Liver (tissue), 9 donors: Measurements from ENCODE around the gene UVSSA. TPM values are rescaled to one million over a fixed set of nuclear protein-coding genes. Genes with fewer than 3 reads are reported as not detected.

Experiments
- DNase-seq: peaks from one replicate; pipeline ENCODE4 v3.0.0-alpha.2; 2017; ENCODE audit warnings: low spot score
- H3K27ac ChIP-seq, 2 donors: one replicate each; pipeline ENCODE4 v1.7.0; 2013; ENCODE audit warnings: inconsistent platforms in 2 of 2, low read length in 2 of 2, control low read depth in 1 of 2, low read depth in 1 of 2, mild to moderate bottlenecking in 1 of 2
- H3K27me3 ChIP-seq, 4 donors: one replicate each; pipeline versions ENCODE4 v1.6.1 to v1.7.0; 2013; ENCODE audit warnings: low read length in 3 of 4, inconsistent platforms in 1 of 4, mild to moderate bottlenecking in 1 of 4, moderate library complexity in 1 of 4; ENCODE audit not compliant: control insufficient read depth in 4 of 4, insufficient read depth in 4 of 4
- H3K36me3 ChIP-seq, 4 donors: one replicate each; pipeline versions ENCODE4 v1.6.1 to v1.7.0; 2013; ENCODE audit warnings: low read length in 3 of 4, mild to moderate bottlenecking in 3 of 4, low read depth in 1 of 4, moderate library complexity in 1 of 4; ENCODE audit not compliant: control insufficient read depth in 4 of 4, insufficient read depth in 3 of 4
- H3K4me1 ChIP-seq, 4 donors: one replicate each; pipeline versions ENCODE4 v1.6.1 to v1.7.0; 2013; ENCODE audit warnings: low read length in 3 of 4, mild to moderate bottlenecking in 3 of 4, moderate library complexity in 1 of 4; ENCODE audit not compliant: control insufficient read depth in 4 of 4, insufficient read depth in 4 of 4
- H3K4me3 ChIP-seq, 3 donors: one replicate each; pipeline versions ENCODE4 v1.6.1 to v1.7.0; 2013; ENCODE audit warnings: low read length in 3 of 3, control low read depth in 1 of 3, low read depth in 1 of 3, mild to moderate bottlenecking in 1 of 3
- H3K9ac ChIP-seq, 2 donors: one replicate each; pipeline ENCODE4 v1.7.0; 2013; ENCODE audit warnings: low read length in 2 of 2, mild to moderate bottlenecking in 2 of 2, moderate library complexity in 2 of 2, control low read depth in 1 of 2, low read depth in 1 of 2
- H3K9me3 ChIP-seq, 4 donors: one replicate each; pipeline versions ENCODE4 v1.6.1 to v1.7.0; 2013; ENCODE audit warnings: low read length in 3 of 4; ENCODE audit not compliant: control insufficient read depth in 4 of 4
- CTCF ChIP-seq: fragments of 150-350 bp; IDR thresholded peaks from 2 replicates; pipeline ENCODE4 v1.5.1; 2017; ENCODE audit warnings: improper control_type of control experiment, low read depth, low read length; ENCODE audit not compliant: missing input control
- EGR1 ChIP-seq, 2 donors: IDR thresholded peaks; 2 replicates each; pipeline ENCODE4 v1.6.1; 2016 to 2018; ENCODE audit warnings: antibody characterized with exemption in 2 of 2, low read depth in 2 of 2
- FOXA1 ChIP-seq: IDR thresholded peaks from 2 replicates; pipeline ENCODE4 v1.6.1; 2016; ENCODE audit warnings: antibody characterized with exemption
- FOXA2 ChIP-seq: IDR thresholded peaks from 2 replicates; pipeline ENCODE4 v1.6.1; 2016; ENCODE audit warnings: antibody characterized with exemption
- HNF4G ChIP-seq: IDR thresholded peaks from 2 replicates; pipeline ENCODE4 v1.6.1; 2016; ENCODE audit warnings: antibody characterized with exemption
- JUND ChIP-seq, 2 donors: IDR thresholded peaks; 2 replicates each; pipeline ENCODE4 v1.6.1; 2016; ENCODE audit warnings: antibody characterized with exemption in 2 of 2
- MAX ChIP-seq: IDR thresholded peaks from 2 replicates; pipeline ENCODE4 v1.6.1; 2016; ENCODE audit warnings: antibody characterized with exemption
- NR2F2 ChIP-seq: IDR thresholded peaks from 2 replicates; pipeline ENCODE4 v1.6.1; 2016; ENCODE audit warnings: antibody characterized with exemption
- RAD21 ChIP-seq, 2 donors: IDR thresholded peaks; 2 replicates each; pipeline ENCODE4 v1.6.1; 2016; ENCODE audit warnings: antibody characterized with exemption in 2 of 2, mild to moderate bottlenecking in 2 of 2
- RXRA ChIP-seq, 2 donors: IDR thresholded peaks; 2 replicates each; pipeline ENCODE4 v1.6.1; 2017 to 2018; ENCODE audit warnings: antibody characterized with exemption in 2 of 2, mild to moderate bottlenecking in 1 of 2
- SP1 ChIP-seq: IDR thresholded peaks from 2 replicates; pipeline ENCODE4 v1.6.1; 2018; ENCODE audit warnings: antibody characterized with exemption, mild to moderate bottlenecking
- TAF1 ChIP-seq: conservative IDR thresholded peaks from 2 replicates; pipeline ENCODE4 v1.6.1; 2016; ENCODE audit warnings: antibody characterized with exemption, mild to moderate bottlenecking
- YY1 ChIP-seq: IDR thresholded peaks from 2 replicates; pipeline ENCODE4 v1.6.1; 2016; ENCODE audit warnings: antibody characterized with exemption, mild to moderate bottlenecking
- WGBS: extraction: QIAGEN DNeasy Blood & Tissue Kit; methylation state at CpG from one replicate; pipeline ENCODE4 v1.1.7; 2013; 5-methylcytosine and 5-hydroxymethylcytosine counted together
- polyA plus RNA-seq, 2 donors: library from polyadenylated mRNA; stranded (reverse) in 1 of 2; unstranded in 1 of 2; fragments of 200-250 nt in 1 of 2; fragments of >200 nt in 1 of 2; fragmentation: Nextera tagmentation in 1 of 2; extraction: Ambion mirVana in 1 of 2; gene quantifications; one replicate each; pipeline versions ENCODE4 v1.2.1 to v1.2.3, GENCODE V29; 2013 to 2015
- total RNA-seq, 2 donors: library from RNA; depleted of rRNA; stranded (reverse); fragments of >200 nt; gene quantifications; one replicate each; pipeline ENCODE4 v1.2.3, GENCODE V29; 2014
- TF ChIP-seq, protein P1 (sequence below): IDR thresholded peaks from 2 replicates; pipeline ENCODE4 v1.6.1; 2016; ENCODE audit warnings: antibody characterized with exemption, mild to moderate bottlenecking
- TF ChIP-seq, protein P2 (sequence below): IDR thresholded peaks from 2 replicates; pipeline ENCODE4 v1.6.1; 2016; ENCODE audit warnings: antibody characterized with exemption
- TF ChIP-seq, protein P3 (sequence below): IDR thresholded peaks from 2 replicates; pipeline ENCODE4 v1.6.1; 2016; ENCODE audit warnings: antibody characterized with exemption
- donor health status: healthy.
- donor health status: healthy.
- donor health status: healthy.
- donor health status: healthy.
- donor health status: healthy.

UVSSA gene
- total and polyA plus RNA-seq, 4 donors: 2.2 to 18.3 (median 3.6) TPM

DNA sequence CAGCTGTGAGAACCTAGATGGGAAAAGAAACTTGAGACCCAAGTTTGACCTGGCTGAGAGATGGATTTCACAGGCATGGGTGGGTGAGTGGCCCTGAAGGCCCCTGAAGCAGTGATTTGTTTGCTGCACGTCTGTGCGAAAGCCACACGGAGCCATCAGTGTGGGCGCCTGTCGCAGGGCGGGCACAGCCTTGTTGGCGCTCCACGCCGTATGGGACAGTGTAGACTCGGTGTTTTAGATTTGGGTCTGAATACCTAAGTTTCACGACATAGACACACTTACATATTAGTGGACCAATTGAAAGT is 21.9 kb upstream of the UVSSA start:
- H3K27me3 ChIP-seq: no peaks in the 10 kb centered on the region
- H3K4me3 ChIP-seq: no peak overlapping the region
- no peak for DNase-seq
- H3K4me1 ChIP-seq: no peaks in the 10 kb centered on the region
- peaks cover 0 to 59% (median 18%) of the 10 kb centered on the region in 4 donors for H3K36me3 ChIP-seq
- H3K9me3 ChIP-seq: no peaks in the 10 kb centered on the region
- no peak overlapping the region for H3K27ac ChIP-seq
- no peak overlapping the region for H3K9ac ChIP-seq
- 98% methylated on average over 11 of the region's 11 CpGs for WGBS
- no peak for TF ChIP-seq NR2F2
- no peak for TF ChIP-seq MAX
- TF ChIP-seq HNF4G: no peak
- no peak for TF ChIP-seq FOXA2
- no peak for TF ChIP-seq RAD21 (IDR thresholded peaks at IDR 0.05)
- TF ChIP-seq SP1: no peak

DNA sequence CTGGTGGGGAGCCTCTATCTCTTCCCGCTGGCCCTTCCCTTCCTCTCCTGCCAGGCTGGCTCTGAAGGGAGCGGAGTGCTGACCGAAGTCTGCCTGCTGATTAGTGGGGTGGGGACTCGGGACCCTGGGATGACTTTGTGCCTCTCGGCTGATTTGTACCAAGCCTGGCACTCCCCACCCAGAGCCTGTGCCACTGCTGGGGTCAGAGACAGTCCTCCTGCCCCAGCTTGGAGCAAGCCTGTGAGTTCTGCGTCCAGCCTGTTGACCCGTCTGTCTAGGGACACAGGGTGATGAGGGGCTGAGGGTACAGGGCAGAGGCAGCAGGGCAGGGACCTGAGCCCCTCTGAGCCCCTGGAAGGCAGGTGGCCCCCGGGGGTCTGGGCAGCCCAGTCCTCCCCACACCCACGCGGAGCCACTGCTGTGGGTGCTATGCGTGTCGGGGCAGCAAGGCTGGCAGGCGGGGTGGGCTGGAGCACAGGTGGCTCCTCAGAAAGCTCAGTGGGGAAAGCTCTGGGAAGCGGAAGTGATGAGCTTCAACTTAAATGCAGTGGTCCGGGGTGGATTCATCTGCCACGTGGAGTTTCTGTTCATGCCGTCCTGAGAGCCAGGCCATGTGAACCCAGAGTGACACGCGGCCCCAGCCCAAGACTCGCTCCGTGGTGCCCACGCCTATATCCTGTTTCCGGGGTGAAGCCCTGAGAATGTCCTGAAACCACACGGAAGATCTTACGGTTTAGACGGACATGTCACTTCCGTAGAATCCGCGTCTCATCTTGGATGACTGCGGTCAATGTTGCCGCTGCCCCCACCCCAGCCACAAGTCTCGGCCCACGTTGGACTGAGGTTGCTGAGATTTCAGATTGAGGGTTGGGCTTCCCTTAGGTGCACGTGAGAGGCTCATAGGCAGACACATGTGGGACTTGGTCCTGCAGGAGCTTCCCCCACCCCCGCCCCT is 21.1 kb upstream of the UVSSA start:
- H3K27me3 ChIP-seq: no peaks in the 10 kb centered on the region
- H3K9ac ChIP-seq: no peak overlapping the region
- peaks cover 0 to 63% (median 18%) of the 10 kb centered on the region in 4 donors for H3K36me3 ChIP-seq
- no peak for TF ChIP-seq FOXA2
- no peak for TF ChIP-seq JUND (IDR thresholded peaks at IDR 0.05)
- TF ChIP-seq TAF1: no peak
- TF ChIP-seq CTCF: no peak
- TF ChIP-seq, protein P1, sequence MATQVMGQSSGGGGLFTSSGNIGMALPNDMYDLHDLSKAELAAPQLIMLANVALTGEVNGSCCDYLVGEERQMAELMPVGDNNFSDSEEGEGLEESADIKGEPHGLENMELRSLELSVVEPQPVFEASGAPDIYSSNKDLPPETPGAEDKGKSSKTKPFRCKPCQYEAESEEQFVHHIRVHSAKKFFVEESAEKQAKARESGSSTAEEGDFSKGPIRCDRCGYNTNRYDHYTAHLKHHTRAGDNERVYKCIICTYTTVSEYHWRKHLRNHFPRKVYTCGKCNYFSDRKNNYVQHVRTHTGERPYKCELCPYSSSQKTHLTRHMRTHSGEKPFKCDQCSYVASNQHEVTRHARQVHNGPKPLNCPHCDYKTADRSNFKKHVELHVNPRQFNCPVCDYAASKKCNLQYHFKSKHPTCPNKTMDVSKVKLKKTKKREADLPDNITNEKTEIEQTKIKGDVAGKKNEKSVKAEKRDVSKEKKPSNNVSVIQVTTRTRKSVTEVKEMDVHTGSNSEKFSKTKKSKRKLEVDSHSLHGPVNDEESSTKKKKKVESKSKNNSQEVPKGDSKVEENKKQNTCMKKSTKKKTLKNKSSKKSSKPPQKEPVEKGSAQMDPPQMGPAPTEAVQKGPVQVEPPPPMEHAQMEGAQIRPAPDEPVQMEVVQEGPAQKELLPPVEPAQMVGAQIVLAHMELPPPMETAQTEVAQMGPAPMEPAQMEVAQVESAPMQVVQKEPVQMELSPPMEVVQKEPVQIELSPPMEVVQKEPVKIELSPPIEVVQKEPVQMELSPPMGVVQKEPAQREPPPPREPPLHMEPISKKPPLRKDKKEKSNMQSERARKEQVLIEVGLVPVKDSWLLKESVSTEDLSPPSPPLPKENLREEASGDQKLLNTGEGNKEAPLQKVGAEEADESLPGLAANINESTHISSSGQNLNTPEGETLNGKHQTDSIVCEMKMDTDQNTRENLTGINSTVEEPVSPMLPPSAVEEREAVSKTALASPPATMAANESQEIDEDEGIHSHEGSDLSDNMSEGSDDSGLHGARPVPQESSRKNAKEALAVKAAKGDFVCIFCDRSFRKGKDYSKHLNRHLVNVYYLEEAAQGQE: no peak
- no peak for TF ChIP-seq EGR1 (IDR thresholded peaks at IDR 0.05; ENCODE audit: low read depth in 2 of 2)
- TF ChIP-seq RXRA (IDR thresholded peaks at IDR 0.05): no peak
- no peak for TF ChIP-seq FOXA1
- TF ChIP-seq SP1: no peak
- TF ChIP-seq MAX: no peak
- TF ChIP-seq RAD21 (IDR thresholded peaks at IDR 0.05): no peak
- TF ChIP-seq YY1: no peak
- TF ChIP-seq, protein P2, sequence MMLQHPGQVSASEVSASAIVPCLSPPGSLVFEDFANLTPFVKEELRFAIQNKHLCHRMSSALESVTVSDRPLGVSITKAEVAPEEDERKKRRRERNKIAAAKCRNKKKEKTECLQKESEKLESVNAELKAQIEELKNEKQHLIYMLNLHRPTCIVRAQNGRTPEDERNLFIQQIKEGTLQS: no peak
- no peak for TF ChIP-seq NR2F2
- TF ChIP-seq HNF4G: no peak
- TF ChIP-seq, protein P3, sequence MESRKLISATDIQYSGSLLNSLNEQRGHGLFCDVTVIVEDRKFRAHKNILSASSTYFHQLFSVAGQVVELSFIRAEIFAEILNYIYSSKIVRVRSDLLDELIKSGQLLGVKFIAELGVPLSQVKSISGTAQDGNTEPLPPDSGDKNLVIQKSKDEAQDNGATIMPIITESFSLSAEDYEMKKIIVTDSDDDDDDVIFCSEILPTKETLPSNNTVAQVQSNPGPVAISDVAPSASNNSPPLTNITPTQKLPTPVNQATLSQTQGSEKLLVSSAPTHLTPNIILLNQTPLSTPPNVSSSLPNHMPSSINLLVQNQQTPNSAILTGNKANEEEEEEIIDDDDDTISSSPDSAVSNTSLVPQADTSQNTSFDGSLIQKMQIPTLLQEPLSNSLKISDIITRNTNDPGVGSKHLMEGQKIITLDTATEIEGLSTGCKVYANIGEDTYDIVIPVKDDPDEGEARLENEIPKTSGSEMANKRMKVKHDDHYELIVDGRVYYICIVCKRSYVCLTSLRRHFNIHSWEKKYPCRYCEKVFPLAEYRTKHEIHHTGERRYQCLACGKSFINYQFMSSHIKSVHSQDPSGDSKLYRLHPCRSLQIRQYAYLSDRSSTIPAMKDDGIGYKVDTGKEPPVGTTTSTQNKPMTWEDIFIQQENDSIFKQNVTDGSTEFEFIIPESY: no peak
- DNase-seq: no peak
- no peak overlapping the region for H3K27ac ChIP-seq
- no peaks in the 10 kb centered on the region for H3K9me3 ChIP-seq
- H3K4me1 ChIP-seq: no peaks in the 10 kb centered on the region
- 94% methylated on average over 35 of the region's 35 CpGs for WGBS
- H3K4me3 ChIP-seq: no peak overlapping the region
